ENCODE data around the gene GRID1. TPM values are rescaled to one million over a fixed set of nuclear protein-coding genes. Genes with fewer than 3 reads are reported as not detected.

GRID1 gene
- total and polyA plus RNA-seq, 9 of the 15 experiments (the other 6 are each of a cell fraction or from before 2014, with no cell fraction given): 0.01 to 7.2 (median 1.2) TPM

DNA sequence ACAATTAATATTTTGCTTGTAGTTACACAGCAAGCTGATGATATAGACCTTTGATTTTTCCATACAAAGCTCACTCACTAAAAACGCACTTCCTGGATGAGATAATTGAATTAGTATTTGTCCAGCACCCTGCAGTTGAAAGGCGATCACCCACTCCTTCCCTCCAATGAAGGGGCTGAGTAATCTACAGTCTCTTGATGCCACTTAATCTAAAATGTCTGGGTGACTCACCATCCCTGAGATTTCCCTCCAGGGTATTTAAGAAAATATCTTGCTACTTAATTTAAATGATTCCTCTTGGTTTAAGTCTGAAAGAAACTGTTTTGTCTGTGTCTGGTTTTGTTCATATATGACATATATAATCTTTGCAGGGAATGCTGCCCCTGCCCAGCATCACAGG is 515.3 kb downstream of the GRID1 start:
- no peak for DNase-seq (ENCODE audit: extremely low read depth in 1 of 4, low spot score in 3 of 4)
- Histone ChIP-seq H3K4me1 (replicated peaks in 1 of 2; ENCODE audit: control insufficient read depth in 2 of 2, insufficient read depth in 2 of 2, low read length in 2 of 2) (no peaks in the 10 kb centered on the region), H2AFZ (ENCODE audit: low read depth, low read length) (no peak overlapping the region), H3K9me1 (ENCODE audit: control insufficient read depth, insufficient read depth, low read length) (no peaks in the 10 kb centered on the region), H3K27ac (ENCODE audit: extremely low read depth, low read depth, low read length) (no peak overlapping the region), H3K4me2 (ENCODE audit: insufficient read depth, low read length) (no peak overlapping the region), H3K9me3 (replicated peaks; ENCODE audit: control insufficient read depth, insufficient read depth, low read depth, low read length) (no peaks in the 10 kb centered on the region), H4K20me1 (replicated peaks; ENCODE audit: control insufficient read depth, insufficient read depth, low read length) (no peaks in the 10 kb centered on the region; the same call in 1 of the 2 replicates), H3K4me3 (no peak overlapping the region), H3K27me3 (ENCODE audit: control insufficient read depth in 2 of 2, insufficient read depth in 2 of 2, low read length in 2 of 2) (peaks cover 0 to 5% of the 10 kb centered on the region in 2 experiments; a peak in 1 of 5 replicates), H3K79me2 (ENCODE audit: control insufficient read depth, insufficient read depth, low read length) (no peaks in the 10 kb centered on the region), H3K36me3 (ENCODE audit: control insufficient read depth, insufficient read depth, low read length) (no peaks in the 10 kb centered on the region), H3K9ac (ENCODE audit: insufficient read depth in 1 of 2, low read depth in 2 of 2, low read length in 2 of 2) (no peak overlapping the region)
- WGBS (ENCODE audit: insufficient coverage, low coverage, missing lambda C conversion rate): 0% methylated on average over 2 of the region's 2 CpGs
- ChIA-PET POLR2A (no interaction called here), CTCF (ENCODE audit: low intra/inter-chr PET ratio) (no interaction called here)
- no peak for ATAC-seq
- intact Hi-C loops (cut with micrococcal nuclease) (no loop called here), in situ Hi-C loops (cut with MboI) (no loop called here)
- no peak for FAIRE-seq
- TF ChIP-seq SMARCB1 (IDR thresholded peaks at IDR 0.05; ENCODE audit: insufficient read length, low read depth): no peak
- TF ChIP-seq CXXC5 (CRISPR knock-in tag; IDR thresholded peaks at IDR 0.05): no peak
- no peak for TF ChIP-seq ZNF311 (CRISPR knock-in tag; IDR thresholded peaks at IDR 0.05)
- TF ChIP-seq, protein P1, sequence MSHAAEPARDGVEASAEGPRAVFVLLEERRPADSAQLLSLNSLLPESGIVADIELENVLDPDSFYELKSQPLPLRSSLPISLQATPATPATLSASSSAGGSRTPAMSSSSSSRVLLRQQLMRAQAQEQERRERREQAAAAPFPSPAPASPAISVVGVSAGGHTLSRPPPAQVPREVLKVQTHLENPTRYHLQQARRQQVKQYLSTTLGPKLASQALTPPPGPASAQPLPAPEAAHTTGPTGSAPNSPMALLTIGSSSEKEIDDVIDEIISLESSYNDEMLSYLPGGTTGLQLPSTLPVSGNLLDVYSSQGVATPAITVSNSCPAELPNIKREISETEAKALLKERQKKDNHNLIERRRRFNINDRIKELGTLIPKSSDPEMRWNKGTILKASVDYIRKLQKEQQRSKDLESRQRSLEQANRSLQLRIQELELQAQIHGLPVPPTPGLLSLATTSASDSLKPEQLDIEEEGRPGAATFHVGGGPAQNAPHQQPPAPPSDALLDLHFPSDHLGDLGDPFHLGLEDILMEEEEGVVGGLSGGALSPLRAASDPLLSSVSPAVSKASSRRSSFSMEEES (CRISPR knock-in tag; IDR thresholded peaks at IDR 0.05): no peak
- TF ChIP-seq FOXA3 (CRISPR knock-in tag; conservative IDR thresholded peaks at IDR 0.05 in 1 of 2, IDR thresholded peaks at IDR 0.05 in 1 of 2): no peak
- TF ChIP-seq YY1 (IDR thresholded peaks at IDR 0.05; ENCODE audit: borderline replicate concordance in 1 of 3, control insufficient read depth in 1 of 3, extremely low read depth in 1 of 3, insufficient read depth in 3 of 3, insufficient read length in 1 of 3, insufficient replicate concordance in 2 of 3, low read depth in 1 of 3, low read length in 2 of 3): no peak
- TF ChIP-seq ZBTB8A (IDR thresholded peaks at IDR 0.05; ENCODE audit: partially characterized antibody): no peak
- no peak for TF ChIP-seq ZNF561 (CRISPR knock-in tag; conservative IDR thresholded peaks at IDR 0.05)
- no peak for TF ChIP-seq RHOXF2B (CRISPR knock-in tag; conservative IDR thresholded peaks at IDR 0.05)
- no peak for TF ChIP-seq PCBP2 (IDR thresholded peaks at IDR 0.05; ENCODE audit: low read depth, low read length, poor library complexity, severe bottlenecking)
- TF ChIP-seq ADNP (tag; IDR thresholded peaks at IDR 0.05): no peak
- TF ChIP-seq MBD2 (IDR thresholded peaks at IDR 0.05; ENCODE audit: borderline replicate concordance, low read depth): no peak
- no peak for TF ChIP-seq ZNF696 (CRISPR knock-in tag; conservative IDR thresholded peaks at IDR 0.05)
- no peak for TF ChIP-seq ZNF444 (CRISPR knock-in tag; IDR thresholded peaks at IDR 0.05)
- BruUV-seq (replicated peaks): no TSS peak
